Stimulated activated naive CD8-positive, alpha-beta T cell treated with anti-CD3 and anti-CD28 coated beads, Interleukin-15, Interleukin-2, amounts not matched to agents 100 U/mL and 50 U/mL, for 24 hours (primary cell): ENCODE results near the gene RNF225.
"Not testable (repeated sequence)": the region's sequence is repeated elsewhere in the genome, so short reads cannot be mapped to it uniquely, and the experiment has no call there.

Experiments used
- ATAC-seq: fragments of 150-1000 bp; cut with Tn5 transposase; one replicate; pipeline ENCODE4 v1.10.0; 2021
- DNase-seq: peaks from one replicate; pipeline ENCODE4 v3.0.0; 2021

The RNF225 gene

GRCh38 chr19:58409010-58409790, 13.7 kb downstream of the RNF225 start:
- peak; percentile 53 for DNase-seq

GRCh38 chr19:58416604-58417003, 21.1 kb downstream of the RNF225 start:
- DNase-seq = no peak
- no peak for ATAC-seq

More at GRCh38 chr19:58409010-58409790, 13.7 kb downstream of the RNF225 start:
- ATAC-seq = peak; percentile 28

- DNase-seq (no peak), ATAC-seq (no peak)
Measured at GRCh38 chr19:58417071-58417470, 21.6 kb downstream of the RNF225 start.

GRCh38 chr19:58428617-58429016, 33.2 kb downstream of the RNF225 start:
- no peak for ATAC-seq
- DNase-seq = no peak

- DNase-seq (no peak), ATAC-seq (no peak)
Measured at GRCh38 chr19:58429745-58430144, 34.3 kb downstream of the RNF225 start.

- no peak for ATAC-seq
- DNase-seq = no peak
Measured at GRCh38 chr19:58434217-58434616, 38.8 kb downstream of the RNF225 start.

- DNase-seq (peak; percentile 91), ATAC-seq (peak; percentile 99)
Measured at GRCh38 chr19:58439576-58440554, 44.4 kb downstream of the RNF225 start, which contains the start of gene ZNF132. TSS of gene ZNF132 (minus strand) at chr19:58440153. CDS start at chr19:58439821, 332 bp downstream.

- no peak for DNase-seq
- ATAC-seq = no peak
Measured at GRCh38 chr19:58440556-58440955, 45.1 kb downstream of the RNF225 start.

GRCh38 chr19:58442986-58443385, 47.5 kb downstream of the RNF225 start:
- ATAC-seq, DNase-seq: not testable (repeated sequence)
